GM21786 (cell line): Measurements from ENCODE around the gene VAV2.
A peak's percentile ranks its signal among the peaks of the same experiment; 100 is the strongest.

Experiments
- ATAC-seq: cut with Tn5 transposase; IDR thresholded peaks from one replicate; pipeline ENCODE4 v1.9.1; 2021; ENCODE audit not compliant: unreplicated experiment

Gene VAV2

GRCh38 chr9:133991964-133992779, at the start of gene VAV2:
VAV2 (minus strand) TSS chr9:133992324; CDS start chr9:133992278, 46 bp downstream.
- peak; percentile 44 for ATAC-seq

- no peak for ATAC-seq
Measured at GRCh38 chr9:134041649-134041962, 49.5 kb upstream of the VAV2 start.

GRCh38 chr9:134040781-134041648, 48.9 kb upstream of the VAV2 start:
- no peak for ATAC-seq

- ATAC-seq: no peak
Measured at GRCh38 chr9:134040176-134040565, 48.0 kb upstream of the VAV2 start.

GRCh38 chr9:134039386-134040175, 47.5 kb upstream of the VAV2 start:
- ATAC-seq: no peak

GRCh38 chr9:134037641-134038040, 45.5 kb upstream of the VAV2 start:
- ATAC-seq: no peak

- ATAC-seq: no peak
Measured at GRCh38 chr9:134036130-134036529, 44.0 kb upstream of the VAV2 start.

GRCh38 chr9:134035041-134036039, 43.2 kb upstream of the VAV2 start:
- ATAC-seq: no peak

GRCh38 chr9:134034215-134035040, 42.3 kb upstream of the VAV2 start:
- no peak for ATAC-seq

- no peak for ATAC-seq
Measured at GRCh38 chr9:134033516-134034214, 41.5 kb upstream of the VAV2 start.

- no peak for ATAC-seq
Measured at GRCh38 chr9:134032456-134033222, 40.5 kb upstream of the VAV2 start.

GRCh38 chr9:134031783-134032182, 39.7 kb upstream of the VAV2 start:
- ATAC-seq: no peak

- ATAC-seq: no peak
Measured at GRCh38 chr9:134030821-134031470, 38.8 kb upstream of the VAV2 start.

- ATAC-seq: no peak
Measured at GRCh38 chr9:134029248-134030226, 37.4 kb upstream of the VAV2 start.

GRCh38 chr9:134028575-134029247, 36.6 kb upstream of the VAV2 start:
- ATAC-seq: no peak

- no peak for ATAC-seq
Measured at GRCh38 chr9:134028076-134028475, 36.0 kb upstream of the VAV2 start.
